GM23248 (cell line): Measurements from ENCODE around the gene CGA. TPM values are rescaled to one million over a fixed set of nuclear protein-coding genes. Genes with fewer than 3 reads are reported as not detected.
"Not testable (repeated sequence)": the region's sequence is repeated elsewhere in the genome, so short reads cannot be mapped to it uniquely, and the experiment has no call there.

Experiments
- DNase-seq: peaks from one replicate; pipeline ENCODE4 v3.0.0-alpha.2; 2015
- H2AFZ ChIP-seq: fragments of 200-600 bp; sonication (generic); 2 replicates; pipeline ENCODE4 v1.6.1; 2016; ENCODE audit warnings: antibody characterized with exemption
- H3F3A ChIP-seq: fragments of 200-600 bp; sonication (generic); 2 replicates; pipeline ENCODE4 v1.6.1; 2016; ENCODE audit warnings: mild to moderate bottlenecking, antibody characterized with exemption, mixed run types; ENCODE audit not compliant: insufficient read depth
- H3K27ac ChIP-seq: fragments of 200-600 bp; sonication (generic); 2 replicates; pipeline ENCODE4 v1.5.1; 2016; ENCODE audit warnings: mild to moderate bottlenecking
- H3K27me3 ChIP-seq: fragments of 200-600 bp; sonication (generic); replicated peaks from 2 replicates; pipeline ENCODE4 v1.6.1; 2016; ENCODE audit warnings: mild to moderate bottlenecking; ENCODE audit not compliant: insufficient read depth
- H3K36me3 ChIP-seq: fragments of 200-600 bp; sonication (generic); 2 replicates; pipeline ENCODE4 v1.6.1; 2016; ENCODE audit warnings: low read depth, mild to moderate bottlenecking
- H3K4me1 ChIP-seq: fragments of 200-600 bp; sonication (generic); 2 replicates; pipeline ENCODE4 v1.6.1; 2016; ENCODE audit warnings: mild to moderate bottlenecking; ENCODE audit not compliant: insufficient read depth
- H3K4me2 ChIP-seq: fragments of 200-600 bp; sonication (generic); one replicate; pipeline ENCODE4 v1.6.1; 2016; ENCODE audit warnings: mild to moderate bottlenecking; ENCODE audit not compliant: unreplicated experiment
- H3K4me3 ChIP-seq: fragments of 200-600 bp; sonication (generic); 2 replicates; pipeline ENCODE4 v1.5.1; 2016; ENCODE audit warnings: mild to moderate bottlenecking
- H3K79me2 ChIP-seq: fragments of 200-600 bp; sonication (generic); 2 replicates; pipeline ENCODE4 v1.6.1; 2016; ENCODE audit warnings: mild to moderate bottlenecking; ENCODE audit not compliant: insufficient read depth
- H3K9ac ChIP-seq: fragments of 200-600 bp; sonication (generic); 2 replicates; pipeline ENCODE4 v1.6.1; 2016; ENCODE audit warnings: mild to moderate bottlenecking
- H3K9me2 ChIP-seq: fragments of 200-600 bp; sonication (generic); 2 replicates; pipeline ENCODE4 v1.6.1; 2016; ENCODE audit warnings: mixed run types, mild to moderate bottlenecking, moderate library complexity; ENCODE audit not compliant: insufficient read depth
- H3K9me3 ChIP-seq: fragments of 200-600 bp; sonication (generic); one replicate; pipeline ENCODE4 v1.6.1; 2017; ENCODE audit warnings: low read depth
- H4K20me1 ChIP-seq: fragments of 200-600 bp; sonication (generic); 2 replicates; pipeline ENCODE4 v1.6.0; 2016; ENCODE audit not compliant: insufficient read depth
- EZH2 ChIP-seq: fragments of 200-600 bp; sonication (generic); IDR thresholded peaks from 2 replicates; pipeline ENCODE4 v1.6.1; 2018; ENCODE audit warnings: antibody characterized with exemption, mild to moderate bottlenecking; ENCODE audit not compliant: insufficient read depth, poor library complexity, severe bottlenecking
- EZH2phosphoT487 ChIP-seq: fragments of 200-600 bp; sonication (generic); IDR thresholded peaks from 2 replicates; pipeline ENCODE4 v1.6.1; 2018; ENCODE audit warnings: antibody characterized with exemption, moderate library complexity, mild to moderate bottlenecking, low read depth; ENCODE audit not compliant: insufficient read depth
- WGBS, 2 experiments: methylation state at CpG; one replicate each; pipeline ENCODE4 v1.1.6; 2015 to 2017; ENCODE audit warnings: low lambda C conversion rate in 2 of 2, low coverage in 1 of 2; ENCODE audit errors: missing lambda C conversion rate in 2 of 2; 5-methylcytosine and 5-hydroxymethylcytosine counted together
- in situ Hi-C: fragments of 300-500 bp; cut with MboI; formaldehyde crosslinking; loops from 2 replicates; pipeline ENCODE4 v1.15.0; 2020
- polyA plus RNA-seq: library from polyadenylated mRNA; unstranded; fragments of >200 nt; fragmentation: Nextera tagmentation; extraction: Ambion mirVana; gene quantifications from 2 replicates; pipeline ENCODE4 v1.2.1, GENCODE V29; 2016
- total RNA-seq: library from RNA; depleted of rRNA; stranded (reverse); fragments of >200 nt; shearing (Covaris generic); gene quantifications from 2 replicates; pipeline ENCODE4 v1.2.3, GENCODE V29; 2014; rRNA removed

CGA gene
- total RNA-seq (6.1 and 6.3 TPM in 2 replicates), polyA plus RNA-seq (6.6 and 8.9 TPM in 2 replicates)

DNA sequence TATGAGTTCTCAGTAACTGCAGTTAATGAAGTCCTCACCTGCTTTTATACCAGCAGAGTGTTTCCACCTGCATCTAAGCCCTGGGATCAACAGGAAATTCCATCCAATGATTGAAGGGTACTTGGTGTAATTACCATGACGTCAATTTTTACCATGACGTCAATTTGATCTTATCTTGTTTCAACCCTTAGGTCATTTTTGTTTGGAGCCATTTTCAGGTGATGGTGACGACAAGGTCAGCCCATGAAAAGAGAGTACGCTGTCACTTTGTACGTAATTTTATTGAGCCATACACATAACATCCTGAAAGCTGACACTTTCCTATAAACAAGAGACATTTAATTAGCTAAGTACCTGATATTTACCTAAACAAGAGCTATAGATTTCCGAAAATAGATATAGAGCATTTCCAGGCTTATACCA is at the start of gene CGA:
Gene CGA (minus strand): TSS at position 20 of the 423 bp plus-strand sequence. CDS start 6,906 bp downstream, outside the sequence.
- WGBS, 2 experiments = 43 to 50% methylated on average over 6 of the region's 6 CpGs
- peaks cover 22% of the 10 kb centered on the region for H3F3A ChIP-seq
- no peaks in the 10 kb centered on the region for H3K36me3 ChIP-seq
- H3K27ac ChIP-seq = no peak within 1 kb of the TSS
- H3K9me2 ChIP-seq = no peaks in the 10 kb centered on the region
- H3K4me1 ChIP-seq = peaks cover 20% of the 10 kb centered on the region
- no peak within 1 kb of the TSS for H2AFZ ChIP-seq
- H3K27me3 ChIP-seq = no peaks in the 10 kb centered on the region
- no peak for DNase-seq
- TF ChIP-seq EZH2phosphoT487 (no peak), EZH2 (no peak)
- H3K9ac ChIP-seq = no peak within 1 kb of the TSS
- in situ Hi-C loops = no loop called here
- H3K4me2 ChIP-seq = peak within 1 kb of the TSS; percentile 78
- H3K4me3 ChIP-seq = peak within 1 kb of the TSS; percentile 41
- no peaks in the 10 kb centered on the region for H4K20me1 ChIP-seq
- H3K79me2 ChIP-seq = no peaks in the 10 kb centered on the region
- no peaks in the 10 kb centered on the region for H3K9me3 ChIP-seq

DNA sequence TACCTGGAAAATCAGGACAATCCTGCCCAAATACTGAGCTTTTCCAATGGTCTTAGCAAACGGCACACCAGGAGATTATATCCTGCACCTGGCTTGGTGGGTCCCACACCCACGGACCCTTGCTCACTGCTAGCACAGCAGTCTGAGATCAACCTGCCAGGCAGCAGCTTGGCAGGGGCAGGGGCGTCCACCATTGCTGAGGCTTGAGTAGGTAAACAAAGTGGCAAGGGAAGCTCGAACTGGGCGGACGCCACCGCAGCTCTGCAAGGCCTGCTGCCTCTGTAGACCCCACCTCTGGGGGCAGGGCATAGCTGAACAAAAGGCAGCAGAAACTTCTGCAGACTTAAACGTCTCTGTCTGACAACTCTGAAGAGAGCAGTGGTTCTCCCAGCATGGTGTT is 45.0 kb upstream of the CGA start:
- H3K9ac ChIP-seq = not testable (repeated sequence)
- WGBS, 2 experiments = 66% methylated on average over 8 of the region's 8 CpGs

DNA sequence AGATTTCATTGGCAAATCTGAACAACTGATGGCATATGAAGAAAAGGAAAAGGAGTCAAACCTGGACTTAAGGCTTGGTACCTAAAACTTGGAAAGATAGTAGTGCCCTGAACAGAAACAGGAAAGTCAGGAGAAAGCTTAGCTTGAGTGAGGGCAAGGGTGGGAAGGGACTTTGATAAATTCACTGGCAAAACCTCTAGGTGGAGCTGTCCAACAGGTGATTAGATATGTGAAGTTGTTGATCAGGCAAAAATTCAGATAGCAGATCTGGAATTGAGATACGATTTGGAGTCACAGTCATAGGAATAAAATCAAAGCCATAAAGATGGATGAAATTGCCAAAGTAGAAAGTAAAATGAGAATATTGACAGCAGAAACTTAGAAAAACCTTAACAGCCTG is 44.3 kb upstream of the CGA start:
- H3K9me3 ChIP-seq = no peaks in the 10 kb centered on the region
- no peak overlapping the region for H3K9ac ChIP-seq
- H3K4me1 ChIP-seq = no peaks in the 10 kb centered on the region
- H4K20me1 ChIP-seq = no peaks in the 10 kb centered on the region
- H2AFZ ChIP-seq = no peak overlapping the region
- no peak overlapping the region for H3K4me2 ChIP-seq
- peaks cover 11% of the 10 kb centered on the region; the same call in 1 of the 2 replicates for H3K27me3 ChIP-seq
- no peaks in the 10 kb centered on the region for H3F3A ChIP-seq
- H3K79me2 ChIP-seq = no peaks in the 10 kb centered on the region
- no peak overlapping the region for H3K27ac ChIP-seq
- TF ChIP-seq EZH2 (no peak), EZH2phosphoT487 (no peak)
- in situ Hi-C loops = no loop called here
- 0 to 8% methylated on average over 1 of the region's 1 CpG for WGBS, 2 experiments
- no peaks in the 10 kb centered on the region for H3K9me2 ChIP-seq
- no peak overlapping the region for H3K4me3 ChIP-seq
- peak; percentile 68 for DNase-seq
- no peaks in the 10 kb centered on the region for H3K36me3 ChIP-seq

More for the DNA sequence above, 45.0 kb upstream of the CGA start:
- H3K27ac ChIP-seq, H3K79me2 ChIP-seq, DNase-seq, H3K9me3 ChIP-seq, H3K4me1 ChIP-seq, H3F3A ChIP-seq, in situ Hi-C loops, H3K36me3 ChIP-seq, H2AFZ ChIP-seq, H3K4me3 ChIP-seq, H3K4me2 ChIP-seq, H3K9me2 ChIP-seq, H4K20me1 ChIP-seq: not testable (repeated sequence)
- H3K27me3 ChIP-seq = peaks cover 11% of the 10 kb centered on the region; the same call in 1 of the 2 replicates

DNA sequence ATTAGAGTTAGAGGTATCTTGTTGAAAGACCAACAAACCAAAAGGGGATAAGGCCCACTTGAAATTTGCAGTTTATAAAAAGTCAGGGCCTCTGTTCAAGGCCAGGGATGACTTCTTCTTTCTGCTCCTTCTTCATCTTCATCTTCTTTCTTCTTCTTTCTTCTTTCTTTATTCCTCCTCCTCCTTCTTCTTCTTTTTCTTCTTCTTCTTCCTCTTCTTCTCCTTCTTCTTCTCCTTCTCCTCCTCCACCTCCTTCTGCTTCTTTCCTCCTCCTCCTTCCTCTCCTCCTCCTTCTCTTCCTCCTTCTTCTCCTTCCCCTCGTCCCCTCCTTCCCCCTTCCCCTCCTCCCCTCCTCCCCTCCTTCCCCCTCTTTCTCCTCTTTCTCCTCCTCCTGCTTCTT is 42.1 kb upstream of the CGA start:
- no peaks in the 10 kb centered on the region for H3K4me1 ChIP-seq
- H4K20me1 ChIP-seq = no peaks in the 10 kb centered on the region
- H3K9me2 ChIP-seq = no peaks in the 10 kb centered on the region
- peaks cover 11% of the 10 kb centered on the region; the same call in 1 of the 2 replicates for H3K27me3 ChIP-seq
- no peak overlapping the region for H2AFZ ChIP-seq
- 9 to 100% methylated on average over 1 of the region's 1 CpG for WGBS, 2 experiments
- no peak overlapping the region for H3K4me2 ChIP-seq
- H3K79me2 ChIP-seq = no peaks in the 10 kb centered on the region
- DNase-seq = no peak
- no peak overlapping the region for H3K9ac ChIP-seq
- H3F3A ChIP-seq = no peaks in the 10 kb centered on the region
- no peak overlapping the region for H3K4me3 ChIP-seq
- no peaks in the 10 kb centered on the region for H3K36me3 ChIP-seq
- no peak overlapping the region for H3K27ac ChIP-seq
- TF ChIP-seq EZH2 (no peak), EZH2phosphoT487 (no peak)
- in situ Hi-C loops = no loop called here
- no peaks in the 10 kb centered on the region for H3K9me3 ChIP-seq

DNA sequence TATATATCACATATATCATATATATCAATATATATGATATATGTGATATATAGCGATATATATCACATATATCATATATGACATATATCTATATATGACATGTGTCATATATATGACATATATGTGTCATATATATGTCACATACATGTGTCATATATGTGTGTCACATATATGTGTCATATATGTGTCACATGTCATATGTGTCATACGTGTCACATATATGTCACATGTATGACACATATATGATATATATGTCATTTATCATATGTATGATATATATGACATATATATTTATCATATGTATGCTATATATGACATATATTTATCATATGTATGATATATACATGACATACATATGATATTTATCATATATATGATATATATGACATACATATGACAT is 32.8 kb upstream of the CGA start:
- Histone ChIP-seq H3K36me3 (no peaks in the 10 kb centered on the region), H3K4me1 (no peaks in the 10 kb centered on the region), H3K9me2 (no peaks in the 10 kb centered on the region), H3K27ac (no peak overlapping the region), H3K9ac (no peak overlapping the region), H3K4me2 (no peak overlapping the region), H3K79me2 (no peaks in the 10 kb centered on the region), H3K9me3 (no peaks in the 10 kb centered on the region), H2AFZ (no peak overlapping the region), H3K4me3 (no peak overlapping the region), H4K20me1 (no peaks in the 10 kb centered on the region), H3F3A (no peaks in the 10 kb centered on the region), H3K27me3 (peaks cover 4% of the 10 kb centered on the region; the same call in 1 of the 2 replicates)
- in situ Hi-C loops = no loop called here
- TF ChIP-seq EZH2phosphoT487 (no peak), EZH2 (no peak)
- no peak for DNase-seq
- 85 to 90% methylated on average over 2 of the region's 2 CpGs for WGBS, 2 experiments
